Measurements from ENCODE around the gene BCHE.

DNA sequence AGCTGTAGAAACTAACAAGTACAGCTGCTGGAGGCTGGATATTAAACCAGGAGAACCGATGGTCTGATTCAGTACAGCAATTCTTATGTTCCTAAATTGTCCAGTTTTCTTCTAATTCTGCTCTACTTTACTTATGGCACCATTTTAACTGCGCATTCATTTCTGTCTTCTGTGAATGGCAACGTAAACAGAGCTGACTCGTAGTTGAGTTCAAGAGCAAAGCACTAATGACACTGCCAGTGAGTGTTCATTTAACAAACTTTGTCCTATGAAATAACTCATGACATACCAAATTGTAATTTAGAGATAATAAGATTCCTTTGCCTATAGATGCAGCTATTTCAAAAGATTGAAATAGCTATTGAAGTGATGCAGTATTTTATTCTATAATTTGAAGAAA is 48.7 kb downstream of the BCHE start:
- no peak for TF ChIP-seq POLR2A (IDR thresholded peaks at IDR 0.05; ENCODE audit: low read depth, low read length)
- no peak for TF ChIP-seq POLR2AphosphoS5 (IDR thresholded peaks at IDR 0.05; ENCODE audit: low read depth, low read length)
- no peak for TF ChIP-seq TAF1 (IDR thresholded peaks at IDR 0.05; ENCODE audit: borderline replicate concordance, low read depth, low read length)
